ENCODE measurements around the gene URB1.
"Not testable (repeated sequence)": the region's sequence is repeated elsewhere in the genome, so short reads cannot be mapped to it uniquely, and the experiment has no call there.

Gene URB1

DNA sequence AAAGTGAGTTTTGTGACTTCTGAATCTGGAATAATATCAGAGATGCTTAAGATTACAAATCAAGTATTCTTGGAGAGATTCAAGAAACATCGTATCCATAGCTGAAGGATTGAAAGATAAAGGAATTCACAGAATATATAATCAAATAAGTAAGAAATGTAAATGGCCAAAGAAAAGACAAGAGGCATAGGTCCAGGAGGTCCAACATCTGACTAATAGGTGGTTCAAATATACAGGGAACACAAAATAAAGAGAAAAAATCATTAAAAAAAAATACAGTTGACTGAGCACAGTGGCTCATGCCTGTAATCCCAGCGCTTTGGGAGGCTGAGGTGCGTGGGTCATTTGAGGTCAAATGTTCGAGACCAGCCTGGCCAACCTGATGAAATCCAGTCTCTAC is 107.3 kb downstream of the URB1 start:
- no peak for DNase-seq (ENCODE audit: low read depth in 3 of 3)

- DNase-seq (ENCODE audit: low read depth in 3 of 3), result no peak
These were observed 109.8 kb downstream of the URB1 start for GRCh38 chr21:32282992-32283391.

DNA sequence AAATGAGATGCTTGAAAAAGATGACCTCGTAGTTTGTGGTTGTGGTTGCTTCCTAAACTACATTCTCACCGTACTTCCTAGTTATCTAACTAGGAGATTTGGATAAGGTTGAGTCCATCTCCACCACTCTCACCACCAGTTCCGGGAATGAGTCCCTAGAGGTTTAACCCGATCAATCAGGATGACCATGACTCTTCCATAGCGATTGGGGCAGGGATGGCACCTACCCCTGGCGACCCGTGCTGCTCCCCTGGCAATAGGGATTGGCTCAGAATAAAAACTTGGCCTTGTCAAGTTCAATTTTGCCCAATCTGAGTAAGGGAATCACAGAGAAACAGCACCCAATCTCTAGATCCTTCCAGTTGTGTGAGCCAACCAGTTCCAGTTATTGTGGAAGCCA is 111.3 kb downstream of the URB1 start:
- no peak for DNase-seq (ENCODE audit: low read depth in 3 of 3)

DNA sequence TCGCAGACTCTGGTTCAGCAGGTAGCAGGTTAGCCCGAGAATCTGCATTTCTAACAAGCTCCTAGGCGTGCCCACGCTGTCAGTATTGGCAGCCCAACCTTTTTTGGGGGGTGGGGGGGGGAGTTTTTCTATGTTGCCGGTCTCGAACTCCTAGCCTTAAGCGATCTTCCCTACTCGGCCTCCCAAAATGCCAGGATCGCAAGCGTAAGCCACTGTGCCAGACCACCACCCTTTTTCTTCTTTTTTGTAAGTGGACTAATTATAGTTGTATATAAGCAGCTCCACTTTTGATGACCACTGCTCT is 113.5 kb downstream of the URB1 start:
- DNase-seq (ENCODE audit: low read depth in 3 of 3), result no peak

DNA sequence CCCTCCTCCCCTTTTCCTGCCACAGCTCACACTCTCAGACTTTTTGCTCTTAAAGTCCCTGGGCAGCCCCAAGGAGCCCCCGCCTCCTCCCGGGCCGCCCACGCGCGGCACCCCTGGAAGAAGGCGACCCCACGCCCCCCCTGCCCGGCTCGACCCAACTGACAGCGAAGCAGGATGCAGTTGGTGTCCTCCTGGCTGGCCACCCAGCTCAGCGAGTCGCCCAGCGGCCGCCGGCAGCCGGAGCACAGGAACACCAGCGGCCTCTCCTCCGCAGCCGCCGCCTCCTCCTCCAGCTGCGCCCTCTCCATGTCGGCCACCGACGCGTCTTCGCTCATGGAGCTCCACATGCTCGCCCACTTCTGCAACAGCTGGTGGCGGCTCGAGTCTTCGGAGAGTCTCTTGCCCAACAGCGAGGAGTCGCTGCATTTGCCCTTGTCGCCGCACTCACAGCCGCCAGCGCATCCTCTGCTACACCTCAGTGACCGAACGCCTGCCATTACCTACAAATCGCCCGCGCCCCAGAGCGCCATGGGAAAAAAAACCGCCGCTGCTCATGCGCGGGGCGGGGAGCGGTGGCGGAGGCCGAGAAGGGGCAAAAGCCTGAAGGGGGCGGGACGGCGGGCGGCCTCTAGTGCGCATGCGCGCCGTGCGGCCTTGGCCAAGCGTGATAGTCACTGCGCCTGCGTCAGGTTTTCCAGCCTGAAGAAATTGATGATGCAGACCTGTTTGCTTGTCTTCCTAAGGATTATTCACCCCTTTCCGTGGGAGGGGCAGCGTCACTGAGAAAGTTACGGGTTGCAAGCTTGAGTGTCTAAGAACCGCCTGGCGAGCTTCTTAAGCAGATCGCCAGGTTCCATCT is 114.1 kb downstream of the URB1 start, which contains the start of gene MIS18A:
MIS18A (minus strand) TSS at position 532 of the 859 bp plus-strand sequence; CDS start at position 497, 35 bp downstream.
- peak; percentile 97 to 98 (median 97) for DNase-seq (ENCODE audit: low read depth in 3 of 3)

DNA sequence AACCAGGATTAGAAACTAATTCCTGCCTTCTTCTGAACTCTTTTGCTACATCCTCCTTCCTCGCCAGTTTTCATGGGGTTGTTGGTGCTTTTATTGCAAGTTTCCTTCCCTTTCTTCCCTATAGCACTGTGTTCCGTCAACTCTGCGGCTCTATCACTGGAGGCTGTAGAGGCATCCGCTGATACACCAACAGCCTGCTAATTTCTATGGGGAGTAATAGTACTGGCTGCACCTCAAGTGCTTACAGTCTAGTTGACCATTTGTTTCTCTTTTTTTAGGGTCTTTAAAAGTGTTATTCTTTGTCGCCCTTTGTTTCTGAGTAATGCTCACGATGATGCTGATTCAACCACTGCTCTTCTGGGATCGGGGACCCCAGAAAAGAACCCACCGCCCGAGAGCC is 114.7 kb downstream of the URB1 start:
- no peak for DNase-seq (ENCODE audit: low read depth in 3 of 3)

GRCh38 chr21:32276671-32277070 is 116.1 kb downstream of the URB1 start:
- DNase-seq (ENCODE audit: low read depth in 3 of 3), result no peak

DNA sequence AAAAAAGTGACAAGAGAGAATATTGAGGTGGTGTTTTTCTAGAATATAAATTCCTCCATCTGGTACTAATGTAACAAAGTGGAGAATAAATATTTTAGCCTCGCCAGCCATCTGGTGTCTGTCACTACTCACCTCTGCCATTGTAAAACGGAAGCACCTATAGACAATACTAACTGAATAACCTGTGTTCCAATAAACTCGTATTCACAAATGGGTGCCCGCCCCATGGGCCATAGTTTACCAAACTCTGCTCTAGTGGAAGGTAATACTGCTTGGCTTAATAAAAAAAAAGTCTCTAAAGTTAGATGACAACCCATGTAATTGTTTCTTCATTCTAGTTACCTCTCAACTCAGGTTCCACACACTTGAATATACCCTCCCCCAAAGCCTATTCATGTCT is 122.1 kb downstream of the URB1 start:
- DNase-seq (ENCODE audit: low read depth in 3 of 3), result no peak

GRCh38 chr21:32265321-32265720 is 127.5 kb downstream of the URB1 start:
- not testable (repeated sequence) for DNase-seq (ENCODE audit: low read depth in 3 of 3)

DNA sequence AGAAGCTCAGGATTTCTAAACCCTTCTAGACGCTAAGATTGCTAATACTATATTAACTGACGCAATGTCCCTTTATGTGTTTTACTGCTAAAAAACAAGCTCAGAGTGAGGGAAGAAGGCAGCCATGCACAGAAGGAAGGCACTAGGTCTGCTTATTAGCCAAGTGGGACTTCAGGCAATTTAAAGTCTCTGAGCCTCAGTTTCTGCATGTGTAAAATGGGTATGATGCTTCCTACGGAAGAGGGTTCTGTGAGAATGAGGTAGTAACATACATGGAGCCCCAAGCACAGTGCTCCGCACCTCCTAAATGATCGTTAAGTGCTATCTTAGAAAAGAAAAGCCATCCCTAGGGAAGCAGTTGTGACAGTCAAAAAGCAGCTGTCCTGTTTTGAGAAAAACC is 130.9 kb downstream of the URB1 start:
- no peak for DNase-seq (ENCODE audit: low read depth in 3 of 3)
